ENCODE results near the gene MFN1.

MFN1 gene

GRCh38 chr3:179323197-179324110 is 24.1 kb upstream of the MFN1 start:
- TF ChIP-seq CTCF (IDR thresholded peaks at IDR 0.05; ENCODE audit: low read length, missing control alignments), result no peak
- H3K4me3 ChIP-seq (replicated peaks; ENCODE audit: low read depth, low read length), result peak overlapping the region; percentile 88
- DNase-seq (ENCODE audit: low read depth), result peak; percentile 78

GRCh38 chr3:179324270-179324754 is 23.2 kb upstream of the MFN1 start:
- DNase-seq (ENCODE audit: low read depth), result peak; percentile 33
- no peak for TF ChIP-seq CTCF (IDR thresholded peaks at IDR 0.05; ENCODE audit: low read length, missing control alignments)
- peak overlapping the region; percentile 88 for H3K4me3 ChIP-seq (replicated peaks; ENCODE audit: low read depth, low read length)

- no peak for TF ChIP-seq CTCF (IDR thresholded peaks at IDR 0.05; ENCODE audit: low read length, missing control alignments)
- DNase-seq (ENCODE audit: low read depth), result no peak
- no peak overlapping the region for H3K4me3 ChIP-seq (replicated peaks; ENCODE audit: low read depth, low read length)
Measured at GRCh38 chr3:179330438-179330837, 17.1 kb upstream of the MFN1 start.

GRCh38 chr3:179332240-179332639 is 15.3 kb upstream of the MFN1 start:
- no peak for TF ChIP-seq CTCF (IDR thresholded peaks at IDR 0.05; ENCODE audit: low read length, missing control alignments)
- no peak for DNase-seq (ENCODE audit: low read depth)
- no peak overlapping the region for H3K4me3 ChIP-seq (replicated peaks; ENCODE audit: low read depth, low read length)

GRCh38 chr3:179333084-179333483 is 14.4 kb upstream of the MFN1 start:
- no peak for DNase-seq (ENCODE audit: low read depth)
- no peak for TF ChIP-seq CTCF (IDR thresholded peaks at IDR 0.05; ENCODE audit: low read length, missing control alignments)
- H3K4me3 ChIP-seq (replicated peaks; ENCODE audit: low read depth, low read length), result no peak overlapping the region

- no peak for TF ChIP-seq CTCF (IDR thresholded peaks at IDR 0.05; ENCODE audit: low read length, missing control alignments)
- DNase-seq (ENCODE audit: low read depth), result no peak
- no peak overlapping the region for H3K4me3 ChIP-seq (replicated peaks; ENCODE audit: low read depth, low read length)
Measured at GRCh38 chr3:179336345-179336929, 11.1 kb upstream of the MFN1 start.

Data from fibroblast of pulmonary artery (primary cell).